ENCODE measurements around the gene TENM4. TPM values are rescaled to one million over a fixed set of nuclear protein-coding genes. Genes with fewer than 3 reads are reported as not detected.
"Not testable (repeated sequence)": the region's sequence is repeated elsewhere in the genome, so short reads cannot be mapped to it uniquely, and the experiment has no call there.

The TENM4 gene
- total RNA-seq, 1 experiment from 2014 or later, result not detected

- no peak for DNase-seq (ENCODE audit: low spot score)
These were observed 221.4 kb downstream of the TENM4 start for GRCh38 chr11:79219186-79220045.

DNA sequence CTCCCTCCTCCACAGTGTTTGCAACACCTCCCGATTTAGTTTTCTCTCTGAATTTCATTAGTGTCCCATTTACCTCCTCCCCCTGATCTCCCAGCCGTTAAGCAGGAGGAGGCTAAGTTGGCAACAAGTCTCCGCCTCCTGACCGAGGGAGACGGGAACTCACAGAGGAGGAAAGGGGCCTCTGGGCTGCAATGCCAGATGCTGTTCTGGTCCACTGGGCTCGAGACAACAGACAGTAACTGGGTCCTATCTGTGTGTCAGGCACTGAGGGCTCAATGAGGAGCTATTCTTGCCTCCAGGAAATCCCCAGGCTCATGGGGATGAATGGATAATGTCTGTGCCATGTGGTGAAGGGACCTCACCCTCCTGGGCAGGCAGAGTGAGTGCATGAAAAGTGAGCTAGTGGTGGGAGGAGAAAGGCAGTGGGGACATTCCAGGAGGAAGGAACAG lies 228.1 kb downstream of the TENM4 start:
- no peak for DNase-seq (ENCODE audit: low spot score)

GRCh38 chr11:79209540-79210266 lies 231.1 kb downstream of the TENM4 start:
- no peak for DNase-seq (ENCODE audit: low spot score)

GRCh38 chr11:79208126-79208525 lies 232.7 kb downstream of the TENM4 start:
- no peak for DNase-seq (ENCODE audit: low spot score)

GRCh38 chr11:79206951-79207350 lies 233.9 kb downstream of the TENM4 start:
- DNase-seq (ENCODE audit: low spot score), result no peak

DNA sequence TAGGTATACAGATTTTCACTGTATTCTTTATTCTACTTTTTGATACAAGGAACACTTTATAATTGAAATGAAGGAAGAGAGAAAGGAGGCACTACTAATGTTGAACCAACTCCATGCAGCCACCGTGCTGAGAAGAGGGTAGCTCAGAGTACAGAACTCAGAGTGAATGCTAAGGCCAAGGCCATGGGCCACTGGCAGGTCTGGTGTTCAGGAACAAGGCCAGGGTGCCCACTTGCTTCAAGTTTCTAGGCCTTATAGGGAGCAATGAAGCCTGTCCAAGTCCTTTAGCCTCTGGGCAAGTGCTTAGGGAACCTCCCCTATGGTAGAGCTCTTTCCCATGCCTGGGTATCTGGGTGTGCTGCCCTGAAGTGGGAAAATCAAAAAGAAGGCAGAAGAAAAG lies 235.0 kb downstream of the TENM4 start:
- DNase-seq (ENCODE audit: low spot score), result no peak

DNA sequence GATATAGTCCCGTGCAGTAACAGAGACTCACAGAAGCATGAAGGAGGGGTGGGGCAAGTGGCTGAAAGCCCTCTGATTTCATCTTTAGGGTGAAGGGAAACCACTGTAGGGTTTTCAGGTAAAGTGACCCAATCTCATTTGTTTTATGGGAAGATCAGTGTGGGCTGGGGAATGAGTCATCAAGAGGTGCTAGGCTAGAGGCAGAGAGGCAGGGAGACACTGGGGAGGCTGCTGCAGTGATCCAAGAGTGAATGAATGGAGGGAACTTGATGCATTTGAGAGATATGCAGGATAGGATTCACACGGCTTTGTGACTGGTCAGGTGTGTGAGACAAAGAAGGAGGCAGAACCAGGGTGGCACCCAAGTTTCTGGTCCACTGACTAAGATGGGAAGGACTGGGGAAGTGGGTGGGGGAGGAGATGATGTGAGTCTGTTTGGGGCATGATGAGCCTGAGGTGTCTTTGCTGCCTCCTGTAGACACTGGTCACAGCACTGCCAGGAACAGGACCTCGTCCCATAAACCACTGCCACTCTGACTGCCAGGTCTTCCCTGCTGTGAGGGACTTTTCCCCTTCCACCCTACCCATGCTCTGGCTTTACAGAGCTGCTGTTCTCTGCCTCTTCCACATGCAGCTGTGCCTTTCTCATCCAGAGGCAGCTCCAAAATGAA lies 239.0 kb downstream of the TENM4 start:
- no peak for DNase-seq (ENCODE audit: low spot score)

GRCh38 chr11:79200398-79201070 lies 240.3 kb downstream of the TENM4 start:
- no peak for DNase-seq (ENCODE audit: low spot score)

GRCh38 chr11:79199729-79200354 lies 241.0 kb downstream of the TENM4 start:
- DNase-seq (ENCODE audit: low spot score), result no peak

GRCh38 chr11:79198898-79199250 lies 242.0 kb downstream of the TENM4 start:
- DNase-seq (ENCODE audit: low spot score), result peak; percentile 17

DNA sequence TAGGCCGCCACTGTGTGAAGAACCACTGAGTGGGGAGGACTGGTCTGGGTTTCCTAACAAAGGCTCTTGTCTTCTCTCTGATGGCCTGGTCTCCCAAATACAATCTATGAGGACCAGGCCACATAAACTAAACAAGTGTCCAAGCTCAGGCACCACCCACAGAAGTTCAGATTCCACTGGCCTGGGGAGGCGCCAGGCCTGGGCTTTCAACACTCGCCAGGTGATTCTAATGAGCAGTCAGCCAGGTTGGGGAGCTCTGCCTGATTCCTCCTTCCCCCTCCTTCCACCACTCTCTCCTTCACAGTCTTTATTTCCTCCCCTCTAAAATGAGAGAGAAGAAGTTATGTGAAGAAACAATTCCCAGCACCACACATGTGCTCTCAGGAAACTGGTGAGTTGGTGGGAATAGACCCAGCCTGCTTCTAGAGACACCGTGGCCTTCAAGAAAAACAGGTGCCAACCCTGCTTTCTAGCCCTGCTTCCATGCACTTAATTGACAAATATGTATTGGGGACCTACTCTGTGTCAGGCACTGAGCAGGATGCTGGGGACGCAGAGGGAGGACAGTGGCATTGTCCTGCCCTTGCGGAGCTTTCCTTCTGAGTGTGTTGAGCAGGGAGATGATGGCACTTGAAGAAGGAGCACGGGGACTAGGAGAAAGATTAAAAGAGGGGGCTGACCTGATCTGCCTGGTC lies 242.5 kb downstream of the TENM4 start:
- no peak for DNase-seq (ENCODE audit: low spot score)

DNA sequence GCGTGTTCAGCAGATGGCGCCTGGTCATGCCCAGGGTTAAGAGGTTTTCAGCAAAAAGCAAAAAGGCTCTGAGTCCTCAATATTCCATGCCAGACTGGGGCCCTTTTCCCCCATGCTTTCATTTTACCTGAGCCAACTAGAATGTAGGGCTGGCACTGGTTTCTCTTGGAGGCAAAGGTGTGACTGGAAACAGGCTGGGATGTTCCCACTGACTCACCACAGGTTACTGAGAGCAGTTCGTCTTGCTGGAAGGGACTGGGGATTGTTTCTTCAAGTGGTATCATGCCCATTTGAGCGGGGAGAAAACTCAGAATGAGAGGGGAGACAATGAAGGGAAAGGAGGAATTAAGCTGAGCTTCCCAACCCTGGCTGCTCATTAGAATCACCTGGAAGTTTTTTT lies 243.9 kb downstream of the TENM4 start:
- no peak for DNase-seq (ENCODE audit: low spot score)

GRCh38 chr11:79195209-79195608 lies 245.6 kb downstream of the TENM4 start:
- DNase-seq (ENCODE audit: low spot score), result no peak

GRCh38 chr11:79193663-79194310 lies 247.0 kb downstream of the TENM4 start:
- DNase-seq (ENCODE audit: low spot score), result no peak

DNA sequence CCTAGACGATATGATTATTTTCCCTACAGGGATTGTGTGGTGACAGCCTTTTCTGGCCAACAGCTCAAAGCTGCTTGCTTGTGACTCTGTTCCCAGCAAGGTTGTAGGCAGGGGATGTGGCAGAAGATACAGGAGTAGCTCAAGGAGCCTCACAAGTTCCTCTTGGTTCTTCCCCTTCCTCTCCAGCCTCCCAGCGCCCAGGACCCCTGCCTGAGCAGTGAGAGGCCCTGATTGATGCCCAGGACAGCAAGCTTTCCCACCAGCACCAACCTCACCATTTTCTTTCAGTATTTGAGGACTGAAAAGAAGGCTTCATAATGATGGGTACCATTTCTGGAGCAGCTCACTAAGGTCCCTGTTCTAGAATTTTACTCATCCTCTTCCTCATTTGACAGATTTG lies 248.0 kb downstream of the TENM4 start:
- no peak for DNase-seq (ENCODE audit: low spot score)

DNA sequence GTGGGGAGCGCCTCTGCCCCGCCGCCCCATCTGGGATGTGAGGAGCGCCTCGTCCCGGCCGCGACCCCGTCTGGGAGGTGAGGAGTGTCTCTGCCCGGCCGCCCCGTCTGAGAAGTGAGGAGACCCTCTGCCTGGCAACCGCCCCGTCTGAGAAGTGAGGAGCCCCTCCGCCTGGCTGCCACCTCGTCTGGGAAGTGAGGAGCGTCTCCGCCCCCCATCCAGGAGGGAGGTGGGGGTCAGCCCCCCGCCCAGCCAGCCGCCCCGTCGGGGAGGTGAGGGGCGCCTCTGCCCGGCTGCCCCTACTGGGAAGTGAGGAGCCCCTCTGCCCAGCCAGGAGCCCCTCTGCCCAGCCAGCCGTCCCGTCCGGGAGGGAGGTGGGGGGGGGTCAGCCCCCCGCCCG lies 249.1 kb downstream of the TENM4 start:
- not testable (repeated sequence) for DNase-seq (ENCODE audit: low spot score)

- DNase-seq (ENCODE audit: low spot score), result not testable (repeated sequence)
These were observed 250.3 kb downstream of the TENM4 start for GRCh38 chr11:79190553-79190952.

- DNase-seq (ENCODE audit: low spot score), result no peak
These were observed 251.2 kb downstream of the TENM4 start for GRCh38 chr11:79189601-79190000.

GRCh38 chr11:79189055-79189454 lies 251.8 kb downstream of the TENM4 start:
- DNase-seq (ENCODE audit: low spot score), result no peak

GRCh38 chr11:79186669-79187068 lies 254.2 kb downstream of the TENM4 start:
- no peak for DNase-seq (ENCODE audit: low spot score)
